ENCODE results near the gene BMPR2. TPM values are rescaled to one million over a fixed set of nuclear protein-coding genes. Genes with fewer than 3 reads are reported as not detected.

The BMPR2 gene
- total RNA-seq, 1 experiment from 2014 or later, result 10.0 TPM

- Histone ChIP-seq H3K9ac (ENCODE audit: low read length) (no peak overlapping the region), H3K9me3 (ENCODE audit: low read length) (no peaks in the 10 kb centered on the region), H3K4me3 (ENCODE audit: low read length) (no peak overlapping the region), H4K20me1 (ENCODE audit: low read length) (no peaks in the 10 kb centered on the region), H3K27me3 (ENCODE audit: low read length) (no peaks in the 10 kb centered on the region), H3K79me2 (ENCODE audit: low read length) (0 out of 2 replicates have a peak, but pooled peaks cover 4% of the 10 kb centered on the region), H2AFZ (ENCODE audit: low read length) (no peak overlapping the region), H3K36me3 (ENCODE audit: low read depth, low read length) (no peaks in the 10 kb centered on the region), H3K9me2 (replicated peaks; ENCODE audit: low read length) (no peaks in the 10 kb centered on the region), H3K4me2 (ENCODE audit: low read length) (no peak overlapping the region), H3K4me1 (ENCODE audit: insufficient read depth, low read length) (no peaks in the 10 kb centered on the region), H3K27ac (ENCODE audit: low read length) (no peak overlapping the region), H3F3A (ENCODE audit: low read length, unreplicated experiment) (no peaks in the 10 kb centered on the region)
- no peak for TF ChIP-seq EZH2phosphoT487 (IDR thresholded peaks at IDR 0.05; ENCODE audit: borderline replicate concordance, low read length)
- no peak for TF ChIP-seq CTCF (conservative IDR thresholded peaks at IDR 0.05; ENCODE audit: low read depth, low read length)
- no peak for TF ChIP-seq EZH2 (IDR thresholded peaks at IDR 0.05; ENCODE audit: low read length, unreplicated experiment)
- ATAC-seq (no peak), DNase-seq (no peak)
- intact Hi-C loops (cut with micrococcal nuclease), result no loop called here
- ChIA-PET CTCF (no interaction called here), POLR2A (ENCODE audit: unreplicated experiment) (no interaction called here)
- no TSS peak for BruUV-seq (replicated peaks)
Observed at GRCh38 chr2:202411097-202411496, 35.0 kb downstream of the BMPR2 start.

GRCh38 chr2:202418027-202418426 lies 41.9 kb downstream of the BMPR2 start:
- ChIA-PET POLR2A (ENCODE audit: unreplicated experiment) (no interaction called here), CTCF (no interaction called here)
- BruUV-seq (replicated peaks), result no TSS peak
- DNase-seq, result no peak
- Histone ChIP-seq H3K9me2 (replicated peaks; ENCODE audit: low read length) (no peaks in the 10 kb centered on the region), H3K4me3 (ENCODE audit: low read length) (no peak overlapping the region), H2AFZ (ENCODE audit: low read length) (no peak overlapping the region), H3K79me2 (ENCODE audit: low read length) (0 out of 2 replicates have a peak, but pooled peaks cover 1% of the 10 kb centered on the region), H3F3A (ENCODE audit: low read length, unreplicated experiment) (no peaks in the 10 kb centered on the region), H3K9ac (ENCODE audit: low read length) (no peak overlapping the region), H3K9me3 (ENCODE audit: low read length) (no peaks in the 10 kb centered on the region), H3K27ac (ENCODE audit: low read length) (no peak overlapping the region), H3K4me1 (ENCODE audit: insufficient read depth, low read length) (no peaks in the 10 kb centered on the region), H4K20me1 (ENCODE audit: low read length) (no peaks in the 10 kb centered on the region), H3K27me3 (ENCODE audit: low read length) (no peaks in the 10 kb centered on the region), H3K36me3 (ENCODE audit: low read depth, low read length) (no peaks in the 10 kb centered on the region), H3K4me2 (ENCODE audit: low read length) (no peak overlapping the region)
- no peak for ATAC-seq
- intact Hi-C loops (cut with micrococcal nuclease), result no loop called here
- TF ChIP-seq CTCF (conservative IDR thresholded peaks at IDR 0.05; ENCODE audit: low read depth, low read length) (no peak), EZH2 (IDR thresholded peaks at IDR 0.05; ENCODE audit: low read length, unreplicated experiment) (no peak), EZH2phosphoT487 (IDR thresholded peaks at IDR 0.05; ENCODE audit: borderline replicate concordance, low read length) (no peak)

GRCh38 chr2:202418511-202418910 lies 42.4 kb downstream of the BMPR2 start:
- intact Hi-C loops (cut with micrococcal nuclease), result no loop called here
- Histone ChIP-seq H3K27ac (ENCODE audit: low read length) (no peak overlapping the region), H3K4me1 (ENCODE audit: insufficient read depth, low read length) (no peaks in the 10 kb centered on the region), H3K9ac (ENCODE audit: low read length) (no peak overlapping the region), H3K27me3 (ENCODE audit: low read length) (no peaks in the 10 kb centered on the region), H3K4me2 (ENCODE audit: low read length) (no peak overlapping the region), H3F3A (ENCODE audit: low read length, unreplicated experiment) (no peaks in the 10 kb centered on the region), H4K20me1 (ENCODE audit: low read length) (no peaks in the 10 kb centered on the region), H3K9me2 (replicated peaks; ENCODE audit: low read length) (no peaks in the 10 kb centered on the region), H3K36me3 (ENCODE audit: low read depth, low read length) (no peaks in the 10 kb centered on the region), H2AFZ (ENCODE audit: low read length) (no peak overlapping the region), H3K79me2 (ENCODE audit: low read length) (no peaks in the 10 kb centered on the region), H3K9me3 (ENCODE audit: low read length) (no peaks in the 10 kb centered on the region), H3K4me3 (ENCODE audit: low read length) (no peak overlapping the region)
- no TSS peak for BruUV-seq (replicated peaks)
- ChIA-PET CTCF (no interaction called here), POLR2A (ENCODE audit: unreplicated experiment) (no interaction called here)
- TF ChIP-seq EZH2phosphoT487 (IDR thresholded peaks at IDR 0.05; ENCODE audit: borderline replicate concordance, low read length) (no peak), EZH2 (IDR thresholded peaks at IDR 0.05; ENCODE audit: low read length, unreplicated experiment) (no peak), CTCF (conservative IDR thresholded peaks at IDR 0.05; ENCODE audit: low read depth, low read length) (no peak)
- DNase-seq, result no peak
- ATAC-seq, result no peak

Measured in PC-3 (cell line).